MCF 10A (cell line): ENCODE data around the gene PLEKHS1. TPM values are rescaled to one million over a fixed set of nuclear protein-coding genes. Genes with fewer than 3 reads are reported as not detected.
"Not testable (repeated sequence)": the region's sequence is repeated elsewhere in the genome, so short reads cannot be mapped to it uniquely, and the experiment has no call there.

Source experiments
- BruUV-seq: library from RNA; stranded (reverse); fragments of 400-500 nt; replicated peaks from 2 replicates; lab custom pipeline; 2021; lab: Mats Ljungman, UMichigan
- CTCF ChIA-PET: fragments of 300-600 bp; sonication (Branson Sonifier 250); formaldehyde crosslinking; extraction: SDS; loops from one replicate; lab custom pipeline; 2021; ENCODE audit warnings: antibody characterized with exemption, inconsistent platforms; lab: Yijun Ruan, JAX
- POLR2A ChIA-PET: fragments of 300-600, 350-650 bp; sonication (Branson Sonifier 250); formaldehyde crosslinking; extraction: SDS; loops from one replicate; lab custom pipeline; 2020; ENCODE audit warnings: antibody characterized with exemption, inconsistent platforms; lab: Yijun Ruan, JAX
- DNase-seq: peaks from one replicate; pipeline ENCODE4 v3.0.0-alpha.2; 2018; ENCODE audit not compliant: unreplicated experiment
- H3K27ac Mint-ChIP-seq: one replicate; pipeline ENCODE4 v1.8.0; 2022; ENCODE audit warnings: mild to moderate bottlenecking, low read depth, mixed read lengths; ENCODE audit not compliant: unreplicated experiment
- H3K27me3 Mint-ChIP-seq: one replicate; pipeline ENCODE4 v1.8.0; 2022; ENCODE audit warnings: mixed read lengths; ENCODE audit not compliant: insufficient read depth, unreplicated experiment
- H3K36me3 Mint-ChIP-seq: one replicate; pipeline ENCODE4 v1.8.0; 2022; ENCODE audit warnings: mild to moderate bottlenecking, moderate library complexity, mixed read lengths; ENCODE audit not compliant: insufficient read depth, unreplicated experiment
- H3K4me1 Mint-ChIP-seq: one replicate; pipeline ENCODE4 v1.8.0; 2022; ENCODE audit warnings: mixed read lengths; ENCODE audit not compliant: insufficient read depth, unreplicated experiment
- H3K4me3 Mint-ChIP-seq: one replicate; pipeline ENCODE4 v1.8.0; 2022; ENCODE audit warnings: mild to moderate bottlenecking, moderate library complexity, mixed read lengths; ENCODE audit not compliant: unreplicated experiment
- H3K9me3 Mint-ChIP-seq: one replicate; pipeline ENCODE4 v1.8.0; 2022; ENCODE audit warnings: mixed read lengths; ENCODE audit not compliant: unreplicated experiment
- CTCF ChIP-seq: fragments of 200-600 bp; IDR thresholded peaks from one replicate; pipeline ENCODE4 v1.8.0; 2022; ENCODE audit warnings: antibody characterized with exemption, mild to moderate bottlenecking; ENCODE audit not compliant: unreplicated experiment
- intact Hi-C: fragments of 100-400 bp; cut with micrococcal nuclease; formaldehyde crosslinking; loops from 2 replicates; pipeline ENCODE4 v1.14.1; 2022
- microRNA-seq: library from miRNA; unstranded; fragments of <30 nt; microRNA quantifications from one replicate; pipeline ENCODE4 v1.2.0, GENCODE V29; 2022
- total RNA-seq: library from RNA; stranded (reverse); gene quantifications from 2 replicates; pipeline ENCODE4 v1.2.3, GENCODE V29; 2022

Gene PLEKHS1
- total RNA-seq, 1 experiment from 2014 or later, result not detected

- BruUV-seq, result no TSS peak
- CTCF ChIA-PET, result interaction anchor here (0.9 kb wide), 1 partner anchor 25 kb away, joined by 3 read pairs; no protein-coding TSS in a partner anchor
- intact Hi-C loops, result no loop called here
- Mint-ChIP-seq H3K27me3 (no peaks in the 10 kb centered on the region), H3K27ac (no peak overlapping the region), H3K4me1 (no peaks in the 10 kb centered on the region), H3K36me3 (no peaks in the 10 kb centered on the region), H3K9me3 (no peaks in the 10 kb centered on the region), H3K4me3 (no peak overlapping the region)
- TF ChIP-seq CTCF, result no peak
- DNase-seq, result no peak
- POLR2A ChIA-PET, result no interaction called here
These were observed 74.3 kb downstream of the PLEKHS1 start for GRCh38 chr10:113825791-113826190.

- H3K9me3 Mint-ChIP-seq, H3K27me3 Mint-ChIP-seq, H3K27ac Mint-ChIP-seq, H3K4me1 Mint-ChIP-seq, CTCF ChIA-PET, H3K4me3 Mint-ChIP-seq, DNase-seq, intact Hi-C loops, BruUV-seq, H3K36me3 Mint-ChIP-seq: not testable (repeated sequence)
- POLR2A ChIA-PET, result interaction anchor here (0.6 to 1.5 kb wide), 2 partner anchors 22 to 274 kb away, joined by 3 to 4 read pairs; no protein-coding TSS in a partner anchor
These were observed 77.1 kb downstream of the PLEKHS1 start for GRCh38 chr10:113828567-113828966.

Small RNAs within 50 kb of the gene (microRNA-seq; reads per million reads assigned to microRNA genes)
- gene MIR4483, result not detected

Other genes starting within 250 kb of the PLEKHS1 start
- gene HABP2, start 198.6 kb upstream of the PLEKHS1 start, total RNA-seq, result not detected in 2 replicates
- not detected in 2 replicates for gene NRAP, start 87.6 kb upstream of the PLEKHS1 start, total RNA-seq
- 7.4 and 13.7 TPM in 2 replicates for gene CASP7, start 71.8 kb upstream of the PLEKHS1 start, total RNA-seq
- 9.0 and 9.2 TPM in 2 replicates for gene DCLRE1A, start 102.4 kb downstream of the PLEKHS1 start, total RNA-seq
- gene NHLRC2, start 103.0 kb downstream of the PLEKHS1 start, total RNA-seq, result 39.8 and 40.3 TPM in 2 replicates